Measurements from ENCODE around the gene OSBPL3. TPM values are rescaled to one million over a fixed set of nuclear protein-coding genes. Genes with fewer than 3 reads are reported as not detected.

The OSBPL3 gene
- total RNA-seq, 1 donor from 2014 or later, result 90.6 TPM

DNA sequence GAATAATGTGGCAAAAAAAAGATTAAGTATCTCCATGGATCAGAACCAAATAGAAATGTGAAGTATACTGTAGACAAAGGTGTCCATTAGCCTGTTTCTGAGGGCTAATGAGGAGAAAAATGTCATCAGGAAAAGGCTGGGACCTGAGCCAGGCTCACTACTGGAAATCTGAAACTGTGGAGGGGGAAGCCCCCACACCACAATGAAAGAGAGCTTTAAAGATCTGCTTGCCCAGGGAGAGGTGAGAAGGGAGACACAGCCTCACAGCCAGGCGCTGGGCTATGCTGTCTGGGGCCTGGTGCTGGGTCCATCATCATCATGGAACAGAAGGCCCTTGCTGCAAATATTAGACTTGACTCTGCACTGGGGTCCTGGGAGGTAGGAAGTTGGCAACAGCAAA is 90.4 kb downstream of the OSBPL3 start:
- H3K36me3 Mint-ChIP-seq (ENCODE audit: low read depth), result peaks cover 53% of the 10 kb centered on the region
- H3K4me3 Mint-ChIP-seq, result no peak overlapping the region
- peaks cover 71% of the 10 kb centered on the region for H3K4me1 Mint-ChIP-seq (ENCODE audit: low read depth)
- intact Hi-C loops (cut with micrococcal nuclease), result no loop called here
- H3K27ac Mint-ChIP-seq, result no peak overlapping the region
- no peaks in the 10 kb centered on the region for H3K27me3 Mint-ChIP-seq (ENCODE audit: insufficient read depth)
- DNase-seq (ENCODE audit: low spot score), result no peak
- H3K9me3 Mint-ChIP-seq, result no peaks in the 10 kb centered on the region

DNA sequence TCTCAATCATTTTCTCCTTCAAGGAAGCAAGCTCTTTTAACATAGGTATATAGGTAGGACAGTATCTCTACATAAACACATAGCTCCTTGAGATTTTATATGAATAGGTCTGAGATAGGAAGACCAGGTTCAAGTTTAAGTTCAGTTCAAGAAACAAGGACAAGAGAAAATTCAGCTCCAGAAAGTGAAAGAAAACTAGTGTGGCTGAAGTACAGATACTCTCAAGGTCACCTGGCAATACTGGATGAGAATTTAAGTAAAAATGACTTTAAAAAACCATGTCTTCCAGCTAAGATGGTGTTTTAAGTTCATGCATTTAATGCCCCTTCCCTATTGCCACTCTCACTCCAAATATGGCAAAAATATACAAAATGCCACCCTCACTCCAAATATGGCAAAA is 91.3 kb downstream of the OSBPL3 start:
- no peak for DNase-seq (ENCODE audit: low spot score)
- Mint-ChIP-seq H3K27me3 (ENCODE audit: insufficient read depth) (no peaks in the 10 kb centered on the region), H3K27ac (no peak overlapping the region), H3K4me3 (no peak overlapping the region), H3K4me1 (ENCODE audit: low read depth) (peaks cover 70% of the 10 kb centered on the region), H3K9me3 (no peaks in the 10 kb centered on the region), H3K36me3 (ENCODE audit: low read depth) (peaks cover 56% of the 10 kb centered on the region)
- intact Hi-C loops (cut with micrococcal nuclease), result loop anchor here (1.0 kb wide), 1 partner anchor 10 kb away; no protein-coding TSS in a partner anchor

DNA sequence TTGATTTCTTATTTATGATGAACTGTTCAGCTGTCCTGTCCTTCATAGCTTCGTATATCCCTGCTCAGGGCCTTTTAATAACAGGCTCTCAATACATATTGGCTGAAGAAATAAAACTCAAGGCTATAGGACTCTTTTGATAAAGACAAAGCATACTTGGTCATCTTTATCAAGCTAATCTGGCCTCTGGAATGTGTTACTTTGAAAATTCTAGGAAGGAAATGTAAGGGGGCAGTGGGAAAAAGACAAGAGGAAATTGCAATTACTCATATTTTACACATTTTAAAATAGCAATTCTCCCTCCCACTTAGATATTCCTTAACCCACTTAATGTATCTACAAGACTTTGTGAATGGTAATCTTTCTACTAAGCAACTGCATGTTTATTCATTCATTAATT is 94.3 kb downstream of the OSBPL3 start:
- Mint-ChIP-seq H3K9me3 (no peaks in the 10 kb centered on the region), H3K27me3 (ENCODE audit: insufficient read depth) (no peaks in the 10 kb centered on the region), H3K36me3 (ENCODE audit: low read depth) (peaks cover 63% of the 10 kb centered on the region), H3K27ac (peak overlapping the region; percentile 45), H3K4me3 (peak overlapping the region; percentile 8), H3K4me1 (ENCODE audit: low read depth) (peaks cover 80% of the 10 kb centered on the region)
- DNase-seq (ENCODE audit: low spot score), result no peak
- intact Hi-C loops (cut with micrococcal nuclease), result no loop called here

DNA sequence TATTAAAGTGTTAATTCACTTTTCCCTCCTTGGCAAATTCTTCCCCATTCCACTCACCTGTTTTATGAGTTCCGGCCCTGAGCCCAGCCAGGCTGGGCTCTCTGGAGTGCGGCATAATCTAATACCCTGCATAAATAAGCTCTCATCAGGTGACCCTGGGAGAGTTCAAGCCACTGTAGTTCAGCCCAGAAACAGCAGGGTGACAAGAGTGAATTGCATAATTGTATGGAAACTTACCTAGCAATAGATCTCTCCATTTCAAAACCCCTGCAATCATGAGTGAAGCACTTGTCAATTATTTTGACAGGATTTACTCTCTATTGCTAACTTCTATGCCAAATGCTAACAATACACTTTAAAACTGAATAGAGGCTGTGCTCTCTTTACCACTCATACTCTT is 94.7 kb downstream of the OSBPL3 start:
- Mint-ChIP-seq H3K36me3 (ENCODE audit: low read depth) (peaks cover 61% of the 10 kb centered on the region), H3K4me1 (ENCODE audit: low read depth) (peaks cover 79% of the 10 kb centered on the region), H3K9me3 (no peaks in the 10 kb centered on the region), H3K4me3 (no peak overlapping the region), H3K27me3 (ENCODE audit: insufficient read depth) (no peaks in the 10 kb centered on the region), H3K27ac (peak overlapping the region; percentile 45)
- DNase-seq (ENCODE audit: low spot score), result no peak
- intact Hi-C loops (cut with micrococcal nuclease), result no loop called here

DNA sequence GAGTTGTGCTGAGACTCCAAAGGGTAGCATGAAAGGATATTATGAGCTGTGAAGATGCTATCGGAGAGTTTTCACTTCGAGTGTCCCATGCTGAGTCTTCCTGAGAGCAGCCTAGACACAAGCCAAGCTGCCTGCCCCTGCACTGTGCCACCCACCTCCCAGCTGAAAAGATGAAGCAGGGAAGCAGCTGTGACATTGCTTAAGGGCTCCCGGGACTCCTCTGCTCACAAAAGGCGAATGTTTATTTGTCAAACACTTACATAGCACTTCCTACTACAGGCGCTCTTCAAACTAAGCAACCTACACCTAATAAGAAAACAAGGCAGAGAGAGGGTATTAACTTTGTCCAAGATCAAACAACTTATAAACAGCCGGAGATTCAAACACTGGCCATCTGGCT is 95.6 kb downstream of the OSBPL3 start:
- Mint-ChIP-seq H3K27ac (peak overlapping the region; percentile 42), H3K4me1 (ENCODE audit: low read depth) (peaks cover 79% of the 10 kb centered on the region), H3K36me3 (ENCODE audit: low read depth) (peaks cover 55% of the 10 kb centered on the region), H3K4me3 (peak overlapping the region; percentile 3), H3K27me3 (ENCODE audit: insufficient read depth) (no peaks in the 10 kb centered on the region), H3K9me3 (no peaks in the 10 kb centered on the region)
- intact Hi-C loops (cut with micrococcal nuclease), result no loop called here
- no peak for DNase-seq (ENCODE audit: low spot score)

DNA sequence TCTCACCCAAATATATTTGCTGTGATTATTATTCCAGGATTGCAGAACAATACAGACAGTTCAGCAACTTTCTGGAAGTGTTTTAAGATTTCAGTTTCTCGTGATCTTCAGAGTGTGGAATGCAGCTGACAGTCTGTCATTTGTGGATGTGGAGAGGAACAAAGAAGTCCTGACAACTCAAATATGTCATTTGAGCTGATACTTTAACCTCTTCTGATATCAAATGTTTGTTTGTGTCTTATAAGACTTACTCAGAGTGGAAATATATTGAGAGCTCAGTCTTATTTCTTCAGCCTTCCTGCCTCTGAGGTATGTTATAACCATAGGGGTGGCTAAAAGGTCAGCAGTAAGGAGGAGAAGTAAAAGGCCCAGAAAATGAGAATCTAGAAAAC is 96.4 kb downstream of the OSBPL3 start:
- intact Hi-C loops (cut with micrococcal nuclease), result loop anchor here (1.0 kb wide), 1 partner anchor 24 kb away; no protein-coding TSS in a partner anchor
- peaks cover 55% of the 10 kb centered on the region for H3K36me3 Mint-ChIP-seq (ENCODE audit: low read depth)
- no peak overlapping the region for H3K4me3 Mint-ChIP-seq
- H3K4me1 Mint-ChIP-seq (ENCODE audit: low read depth), result peaks cover 79% of the 10 kb centered on the region
- no peaks in the 10 kb centered on the region for H3K27me3 Mint-ChIP-seq (ENCODE audit: insufficient read depth)
- peak overlapping the region; percentile 31 for H3K27ac Mint-ChIP-seq
- no peak for DNase-seq (ENCODE audit: low spot score)
- no peaks in the 10 kb centered on the region for H3K9me3 Mint-ChIP-seq

DNA sequence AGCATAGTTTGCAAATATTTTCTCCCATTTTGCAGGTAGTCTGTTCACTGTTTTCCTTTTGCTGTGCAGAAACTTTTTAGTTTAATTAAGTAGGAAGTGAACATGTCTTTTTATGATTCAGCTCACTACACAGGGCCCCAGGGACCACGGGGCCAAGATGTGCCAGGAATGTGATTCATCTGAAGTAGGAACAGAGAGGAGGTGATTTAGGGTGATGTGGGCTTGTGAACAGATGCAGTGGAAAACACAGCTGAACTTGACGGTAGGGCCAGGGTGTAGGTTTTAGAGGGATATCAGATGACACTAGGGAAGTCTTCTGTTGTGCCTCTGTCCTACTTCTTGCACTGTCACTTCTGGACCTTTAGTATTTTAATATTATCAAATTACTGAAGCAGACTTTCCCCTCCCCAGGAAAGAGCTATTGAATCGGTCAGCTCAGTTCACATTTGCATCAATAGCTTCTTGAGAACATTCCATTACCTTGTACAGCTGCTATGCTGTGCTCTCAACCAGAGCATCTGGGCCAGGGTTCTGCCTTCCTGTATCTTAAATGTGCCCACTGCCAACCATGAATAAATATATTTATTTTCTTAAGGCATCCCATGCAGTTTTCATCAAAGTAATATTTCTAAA is 96.9 kb downstream of the OSBPL3 start:
- Mint-ChIP-seq H3K36me3 (ENCODE audit: low read depth) (peaks cover 55% of the 10 kb centered on the region), H3K27me3 (ENCODE audit: insufficient read depth) (no peaks in the 10 kb centered on the region), H3K4me3 (no peak overlapping the region), H3K4me1 (ENCODE audit: low read depth) (peaks cover 81% of the 10 kb centered on the region), H3K27ac (peak overlapping the region; percentile 64), H3K9me3 (no peaks in the 10 kb centered on the region)
- intact Hi-C loops (cut with micrococcal nuclease), result loop anchor here (1.0 kb wide), 1 partner anchor 24 kb away; no protein-coding TSS in a partner anchor
- DNase-seq (ENCODE audit: low spot score), result no peak

DNA sequence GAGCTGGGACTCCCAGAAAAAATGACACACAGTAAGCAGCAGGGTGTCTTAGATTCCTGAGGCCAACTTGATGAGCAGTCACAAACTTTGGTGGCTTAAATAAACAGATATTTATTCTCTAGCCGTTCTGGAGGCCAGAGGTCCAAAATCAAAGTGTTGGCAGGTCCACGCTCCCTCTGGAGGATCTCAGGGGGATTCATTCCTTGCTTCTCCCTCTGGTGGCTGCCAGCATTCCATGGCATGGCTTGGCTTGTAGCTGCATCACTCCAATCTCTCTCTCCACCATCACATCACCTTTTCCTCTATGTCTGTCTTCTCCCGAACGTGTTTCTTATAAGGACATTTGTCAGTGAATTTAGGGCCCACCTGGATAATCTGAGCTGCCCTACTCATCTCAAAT is 98.4 kb downstream of the OSBPL3 start:
- Mint-ChIP-seq H3K4me3 (no peak overlapping the region), H3K4me1 (ENCODE audit: low read depth) (peaks cover 91% of the 10 kb centered on the region), H3K27ac (peak overlapping the region; percentile 0), H3K9me3 (no peaks in the 10 kb centered on the region), H3K36me3 (ENCODE audit: low read depth) (peaks cover 51% of the 10 kb centered on the region), H3K27me3 (ENCODE audit: insufficient read depth) (no peaks in the 10 kb centered on the region)
- no peak for DNase-seq (ENCODE audit: low spot score)
- intact Hi-C loops (cut with micrococcal nuclease), result no loop called here

DNA sequence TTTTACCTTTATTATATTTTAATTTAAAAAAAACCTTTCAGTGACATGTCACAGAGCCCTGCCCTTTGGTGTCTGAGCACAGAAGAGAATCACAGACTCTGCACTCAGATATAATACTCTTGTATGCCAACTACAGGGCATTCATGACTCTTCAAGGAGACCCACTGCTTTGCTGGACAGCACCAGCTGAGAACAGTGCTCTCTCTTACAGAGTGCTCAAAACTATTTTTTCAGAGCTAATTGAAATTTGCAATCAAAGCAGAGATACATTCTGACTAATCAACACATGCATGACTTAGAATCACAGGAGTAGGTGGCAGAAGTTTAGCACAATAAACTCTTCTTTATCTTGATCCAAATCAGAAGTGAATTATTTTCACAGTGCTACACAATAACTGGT is 99.1 kb downstream of the OSBPL3 start:
- peaks cover 84% of the 10 kb centered on the region for H3K4me1 Mint-ChIP-seq (ENCODE audit: low read depth)
- H3K4me3 Mint-ChIP-seq, result no peak overlapping the region
- no peaks in the 10 kb centered on the region for H3K27me3 Mint-ChIP-seq (ENCODE audit: insufficient read depth)
- H3K36me3 Mint-ChIP-seq (ENCODE audit: low read depth), result peaks cover 49% of the 10 kb centered on the region
- H3K27ac Mint-ChIP-seq, result peak overlapping the region; percentile 45
- H3K9me3 Mint-ChIP-seq, result no peaks in the 10 kb centered on the region
- intact Hi-C loops (cut with micrococcal nuclease), result no loop called here
- no peak for DNase-seq (ENCODE audit: low spot score)

DNA sequence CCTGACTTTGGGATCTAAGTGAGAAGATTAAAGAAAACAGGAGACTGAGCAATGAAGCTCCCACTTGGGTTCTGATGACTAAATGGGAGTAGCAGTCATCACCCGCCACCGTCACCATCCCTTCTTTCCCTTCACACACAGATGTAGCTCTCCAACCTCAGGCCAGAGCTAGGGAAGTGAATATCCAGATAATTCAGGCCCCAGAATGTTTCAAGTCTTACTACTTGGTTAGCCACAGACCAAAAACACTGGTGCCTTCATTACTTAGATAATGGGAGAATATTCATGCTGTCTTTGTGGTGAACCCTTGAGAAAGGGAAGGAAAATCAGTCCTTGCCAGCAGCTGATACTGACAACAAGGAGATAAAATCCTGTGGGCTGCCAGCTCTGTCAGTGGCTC is 100.7 kb downstream of the OSBPL3 start:
- H3K4me3 Mint-ChIP-seq, result no peak overlapping the region
- H3K36me3 Mint-ChIP-seq (ENCODE audit: low read depth), result peaks cover 36% of the 10 kb centered on the region
- intact Hi-C loops (cut with micrococcal nuclease), result loop anchor here (2.0 kb wide), 1 partner anchor 42 kb away; no protein-coding TSS in a partner anchor
- DNase-seq (ENCODE audit: low spot score), result no peak
- H3K27me3 Mint-ChIP-seq (ENCODE audit: insufficient read depth), result no peaks in the 10 kb centered on the region
- no peaks in the 10 kb centered on the region for H3K9me3 Mint-ChIP-seq
- peak overlapping the region; percentile 35 for H3K27ac Mint-ChIP-seq
- H3K4me1 Mint-ChIP-seq (ENCODE audit: low read depth), result peaks cover 68% of the 10 kb centered on the region

DNA sequence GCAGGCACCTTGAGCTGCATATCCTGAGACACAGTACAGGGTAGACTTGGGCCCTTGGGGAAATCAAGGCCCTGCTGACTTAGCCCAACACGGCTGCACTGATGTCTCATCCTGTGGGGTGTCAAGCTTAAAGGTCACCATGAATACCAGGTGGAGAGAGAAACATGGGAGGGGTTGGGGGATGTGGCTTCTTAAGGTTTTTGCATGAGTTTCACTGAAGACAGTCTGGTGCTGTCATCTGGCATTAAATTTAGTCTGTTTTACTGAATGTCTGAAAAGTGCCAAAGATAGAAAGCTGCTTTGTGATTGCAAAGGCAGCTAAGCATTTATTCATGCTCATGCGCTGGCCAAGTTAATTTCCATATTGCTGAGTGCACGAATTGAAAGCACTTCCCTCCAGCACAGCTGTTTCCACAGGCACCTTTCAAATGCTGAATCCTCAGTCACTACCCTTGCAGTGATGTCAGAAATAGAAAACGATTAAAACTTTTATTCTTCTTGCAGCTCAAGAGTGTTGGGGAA is 102.1 kb downstream of the OSBPL3 start:
- no peaks in the 10 kb centered on the region for H3K27me3 Mint-ChIP-seq (ENCODE audit: insufficient read depth)
- H3K36me3 Mint-ChIP-seq (ENCODE audit: low read depth), result peaks cover 32% of the 10 kb centered on the region
- intact Hi-C loops (cut with micrococcal nuclease), result loop anchor here (1.0 to 2.0 kb wide), 3 partner anchors 12 to 57 kb away; no protein-coding TSS in a partner anchor
- H3K4me3 Mint-ChIP-seq, result peak overlapping the region; percentile 68
- peak; percentile 5 for DNase-seq (ENCODE audit: low spot score)
- H3K27ac Mint-ChIP-seq, result peak overlapping the region; percentile 78
- no peaks in the 10 kb centered on the region for H3K9me3 Mint-ChIP-seq
- peaks cover 60% of the 10 kb centered on the region for H3K4me1 Mint-ChIP-seq (ENCODE audit: low read depth)

DNA sequence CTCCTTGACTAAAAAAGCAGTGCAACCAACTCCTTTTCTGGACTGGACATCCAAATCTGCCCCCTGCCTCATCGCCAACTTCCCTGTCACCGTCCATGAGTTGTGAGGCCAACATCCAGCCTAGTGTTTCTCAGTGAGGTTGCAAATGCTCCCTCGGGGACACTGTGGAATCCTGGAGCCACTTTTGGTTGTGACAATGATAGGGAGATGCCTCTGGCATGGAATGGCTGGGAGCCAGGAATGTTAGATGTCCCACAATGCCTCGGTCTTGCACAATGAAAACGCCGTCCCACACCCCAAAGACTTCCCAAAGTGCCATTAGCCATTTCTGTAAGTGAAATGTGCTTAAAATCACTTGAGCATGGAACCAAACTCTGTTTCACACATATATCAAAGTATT is 105.2 kb downstream of the OSBPL3 start:
- Mint-ChIP-seq H3K9me3 (no peaks in the 10 kb centered on the region), H3K27me3 (ENCODE audit: insufficient read depth) (no peaks in the 10 kb centered on the region), H3K27ac (no peak overlapping the region), H3K4me1 (ENCODE audit: low read depth) (peaks cover 46% of the 10 kb centered on the region), H3K4me3 (no peak overlapping the region), H3K36me3 (ENCODE audit: low read depth) (peaks cover 34% of the 10 kb centered on the region)
- DNase-seq (ENCODE audit: low spot score), result no peak
- intact Hi-C loops (cut with micrococcal nuclease), result no loop called here

DNA sequence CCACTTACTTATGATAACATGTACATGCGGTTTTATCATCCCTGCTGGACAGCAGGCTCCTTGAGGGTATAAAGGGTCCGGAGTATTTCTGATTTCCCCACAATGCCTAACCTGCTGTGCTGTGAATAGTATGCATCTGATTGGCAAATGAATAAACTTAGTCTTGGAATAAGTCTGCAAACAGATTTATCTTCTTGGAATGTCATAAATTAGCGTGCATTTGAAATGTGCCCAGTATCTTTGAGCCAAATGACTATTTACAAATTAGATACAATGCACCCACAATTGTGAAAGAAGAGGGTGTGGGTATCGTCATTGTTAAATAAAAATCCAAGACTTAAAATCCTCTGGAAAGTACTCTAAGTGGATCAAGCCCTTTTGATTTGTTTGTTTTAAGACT is 106.0 kb downstream of the OSBPL3 start:
- H3K36me3 Mint-ChIP-seq (ENCODE audit: low read depth), result peaks cover 33% of the 10 kb centered on the region
- H3K4me1 Mint-ChIP-seq (ENCODE audit: low read depth), result peaks cover 43% of the 10 kb centered on the region
- H3K27me3 Mint-ChIP-seq (ENCODE audit: insufficient read depth), result no peaks in the 10 kb centered on the region
- no peak overlapping the region for H3K4me3 Mint-ChIP-seq
- no peak for DNase-seq (ENCODE audit: low spot score)
- H3K9me3 Mint-ChIP-seq, result no peaks in the 10 kb centered on the region
- intact Hi-C loops (cut with micrococcal nuclease), result no loop called here
- H3K27ac Mint-ChIP-seq, result no peak overlapping the region

Measured in activated T-helper 1 cell treated with anti-CD3 and anti-CD28 coated beads, Interleukin-12 subunit alpha, Interleukin-12 subunit beta, Interleukin-2, Interleukin-4 antibody, amounts not matched to agents 30 ng/mL and 10 ng/mL and 1 ng/mL, durations not matched to agents 14 hours and 24 hours and 36 hours (primary cell).